Measurements from ENCODE around the gene MCF2L2. TPM values are rescaled to one million over a fixed set of nuclear protein-coding genes. Genes with fewer than 3 reads are reported as not detected.

The MCF2L2 gene
- total RNA-seq, 3 donors from 2014 or later (not counting 1 experiment from before 2014, with no cell fraction given): 2.2 to 4.9 (median 2.7) TPM

DNA sequence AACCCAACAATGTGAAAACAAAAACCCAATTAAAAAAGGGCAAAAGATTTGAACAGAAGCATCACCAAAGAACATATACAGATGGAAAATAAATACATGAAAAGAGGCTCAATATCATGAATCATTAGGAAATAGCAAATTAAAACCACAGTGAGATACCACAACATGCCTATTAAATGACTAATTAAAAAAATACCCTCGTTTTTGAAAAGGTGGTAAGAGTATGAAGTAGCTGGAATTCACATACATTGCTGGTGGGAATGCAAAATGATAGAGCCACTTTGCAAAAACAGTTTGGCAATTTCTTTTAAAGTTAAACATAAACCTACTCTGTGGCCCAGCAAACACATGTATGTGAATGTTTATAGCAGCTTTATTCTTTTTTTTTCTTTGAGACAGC, 99.6 kb downstream of the MCF2L2 start:
- TF ChIP-seq, protein P1, sequence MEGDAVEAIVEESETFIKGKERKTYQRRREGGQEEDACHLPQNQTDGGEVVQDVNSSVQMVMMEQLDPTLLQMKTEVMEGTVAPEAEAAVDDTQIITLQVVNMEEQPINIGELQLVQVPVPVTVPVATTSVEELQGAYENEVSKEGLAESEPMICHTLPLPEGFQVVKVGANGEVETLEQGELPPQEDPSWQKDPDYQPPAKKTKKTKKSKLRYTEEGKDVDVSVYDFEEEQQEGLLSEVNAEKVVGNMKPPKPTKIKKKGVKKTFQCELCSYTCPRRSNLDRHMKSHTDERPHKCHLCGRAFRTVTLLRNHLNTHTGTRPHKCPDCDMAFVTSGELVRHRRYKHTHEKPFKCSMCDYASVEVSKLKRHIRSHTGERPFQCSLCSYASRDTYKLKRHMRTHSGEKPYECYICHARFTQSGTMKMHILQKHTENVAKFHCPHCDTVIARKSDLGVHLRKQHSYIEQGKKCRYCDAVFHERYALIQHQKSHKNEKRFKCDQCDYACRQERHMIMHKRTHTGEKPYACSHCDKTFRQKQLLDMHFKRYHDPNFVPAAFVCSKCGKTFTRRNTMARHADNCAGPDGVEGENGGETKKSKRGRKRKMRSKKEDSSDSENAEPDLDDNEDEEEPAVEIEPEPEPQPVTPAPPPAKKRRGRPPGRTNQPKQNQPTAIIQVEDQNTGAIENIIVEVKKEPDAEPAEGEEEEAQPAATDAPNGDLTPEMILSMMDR (IDR thresholded peaks at IDR 0.05): no peak
- DNase-seq (no peak), ATAC-seq (no peak)
- H3K4me3 Mint-ChIP-seq: no peak overlapping the region
- Histone ChIP-seq H3K27me3 (ENCODE audit: control insufficient read depth, insufficient read depth, low read length) (no peaks in the 10 kb centered on the region), H3K36me3 (ENCODE audit: control insufficient read depth, insufficient read depth, low read length) (no peaks in the 10 kb centered on the region), H3K4me1 (ENCODE audit: control insufficient read depth, insufficient read depth, low read length) (no peaks in the 10 kb centered on the region), H3K9me3 (ENCODE audit: control insufficient read depth, insufficient read depth, low read length) (no peaks in the 10 kb centered on the region), H3K4me3 (ENCODE audit: low read length) (no peak overlapping the region), H3K27ac (ENCODE audit: low read length) (no peak overlapping the region)
- H3K27me3 Mint-ChIP-seq (ENCODE audit: low read depth in 2 of 2): peaks cover 0 to 3% of the 10 kb centered on the region in 2 donors
- no peaks in the 10 kb centered on the region for H3K4me1 Mint-ChIP-seq
- no peak overlapping the region for H3K27ac Mint-ChIP-seq
- intact Hi-C loops (cut with micrococcal nuclease): no loop called here
- H3K9me3 Mint-ChIP-seq: no peaks in the 10 kb centered on the region
- no peaks in the 10 kb centered on the region for H3K36me3 Mint-ChIP-seq
- 40% methylated on average over 1 of the region's 1 CpG for WGBS (ENCODE audit: insufficient coverage)

DNA sequence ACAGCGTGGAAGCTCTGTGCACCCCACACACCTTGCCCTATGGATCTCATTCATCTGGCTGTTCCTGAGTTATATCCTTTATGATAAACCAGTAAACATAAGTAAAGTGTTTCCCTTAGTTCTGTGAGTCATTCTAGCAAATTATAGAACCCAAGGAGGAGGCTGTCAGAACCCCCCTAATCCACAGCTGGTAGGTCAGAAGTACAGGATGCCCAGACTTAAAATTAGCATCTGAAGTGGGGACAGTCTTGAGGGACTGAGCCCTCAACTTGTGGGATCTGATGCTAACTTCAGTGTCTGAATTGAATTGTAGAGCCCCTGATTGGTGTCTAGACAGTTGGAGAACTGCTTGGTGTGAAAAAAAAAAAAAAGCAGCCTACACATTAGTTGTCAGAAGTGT, 100.3 kb downstream of the MCF2L2 start:
- no peaks in the 10 kb centered on the region for H3K9me3 Mint-ChIP-seq
- intact Hi-C loops (cut with micrococcal nuclease): no loop called here
- ATAC-seq: peak in 1 of 3 donors; percentile 9
- no peak for DNase-seq
- WGBS (ENCODE audit: insufficient coverage): 100% methylated on average over 1 of the region's 1 CpG
- TF ChIP-seq, protein P1 (IDR thresholded peaks at IDR 0.05): no peak
- peaks cover 0 to 3% of the 10 kb centered on the region in 2 donors for H3K27me3 Mint-ChIP-seq (ENCODE audit: low read depth in 2 of 2)
- no peak overlapping the region for H3K4me3 Mint-ChIP-seq
- no peak overlapping the region for H3K27ac Mint-ChIP-seq
- no peaks in the 10 kb centered on the region for H3K36me3 ChIP-seq (ENCODE audit: control insufficient read depth, insufficient read depth, low read length)
- H3K4me1 ChIP-seq (ENCODE audit: control insufficient read depth, insufficient read depth, low read length): no peaks in the 10 kb centered on the region
- no peaks in the 10 kb centered on the region for H3K36me3 Mint-ChIP-seq
- no peaks in the 10 kb centered on the region for H3K27me3 ChIP-seq (ENCODE audit: control insufficient read depth, insufficient read depth, low read length)
- H3K27ac ChIP-seq (ENCODE audit: low read length): no peak overlapping the region
- no peak overlapping the region for H3K4me3 ChIP-seq (ENCODE audit: low read length)
- H3K4me1 Mint-ChIP-seq: no peaks in the 10 kb centered on the region
- no peaks in the 10 kb centered on the region for H3K9me3 ChIP-seq (ENCODE audit: control insufficient read depth, insufficient read depth, low read length)

DNA sequence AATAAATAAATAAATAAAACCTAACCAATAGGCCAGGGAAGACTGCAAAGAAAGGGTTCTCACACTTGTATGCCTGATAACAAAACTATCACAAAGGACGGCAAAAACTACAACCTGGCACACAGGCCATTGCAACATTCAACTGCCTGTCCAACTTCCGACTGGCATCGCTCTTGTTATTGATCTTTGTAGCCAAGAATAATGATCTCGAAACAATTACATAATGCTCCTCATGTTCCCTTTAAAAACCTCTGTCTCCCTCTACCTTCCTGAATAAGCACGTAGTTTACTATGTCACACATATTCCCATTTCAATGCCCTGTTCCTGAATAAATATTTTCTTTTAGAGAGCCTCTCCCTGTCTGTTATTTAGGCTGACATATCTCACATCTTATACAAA, 101.1 kb downstream of the MCF2L2 start:
- peaks cover 0 to 3% of the 10 kb centered on the region in 2 donors for H3K27me3 Mint-ChIP-seq (ENCODE audit: low read depth in 2 of 2)

DNA sequence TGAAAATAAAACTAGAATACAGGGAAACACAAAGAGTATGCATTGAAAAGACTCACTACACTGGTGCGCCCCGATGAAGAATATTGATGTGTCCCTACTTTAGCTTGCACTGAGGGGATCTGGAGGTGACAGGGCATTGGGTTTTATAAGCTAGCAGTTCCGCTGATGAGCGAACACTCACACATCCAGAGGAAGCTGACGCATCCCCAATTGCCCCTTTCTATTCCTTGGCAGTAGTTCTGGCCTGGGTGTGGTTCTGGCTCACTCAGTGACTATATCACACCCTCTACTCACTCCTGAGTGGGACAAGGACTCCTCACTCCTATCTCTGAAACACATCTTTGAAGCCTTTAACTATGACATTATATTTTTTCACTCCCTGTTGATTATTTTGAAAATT, 104.3 kb downstream of the MCF2L2 start:
- DNase-seq: no peak
- no peaks in the 10 kb centered on the region for H3K27me3 ChIP-seq (ENCODE audit: control insufficient read depth, insufficient read depth, low read length)
- TF ChIP-seq, protein P1 (IDR thresholded peaks at IDR 0.05): no peak
- Mint-ChIP-seq H3K9me3 (no peaks in the 10 kb centered on the region), H3K36me3 (no peaks in the 10 kb centered on the region), H3K27me3 (ENCODE audit: low read depth in 2 of 2) (peaks cover 0 to 6% of the 10 kb centered on the region in 2 donors), H3K27ac (no peak overlapping the region), H3K4me1 (peaks cover 0 to 4% of the 10 kb centered on the region in 2 donors), H3K4me3 (no peak overlapping the region)
- H3K9me3 ChIP-seq (ENCODE audit: control insufficient read depth, insufficient read depth, low read length): no peaks in the 10 kb centered on the region
- H3K4me1 ChIP-seq (ENCODE audit: control insufficient read depth, insufficient read depth, low read length): no peaks in the 10 kb centered on the region
- intact Hi-C loops (cut with micrococcal nuclease): no loop called here
- no peaks in the 10 kb centered on the region for H3K36me3 ChIP-seq (ENCODE audit: control insufficient read depth, insufficient read depth, low read length)
- H3K4me3 ChIP-seq (ENCODE audit: low read length): no peak overlapping the region
- ATAC-seq: no peak
- no peak overlapping the region for H3K27ac ChIP-seq (ENCODE audit: low read length)
- 100% methylated on average over 5 of the region's 5 CpGs for WGBS (ENCODE audit: insufficient coverage)

More for the DNA sequence above, 101.1 kb downstream of the MCF2L2 start:
- H3K36me3 Mint-ChIP-seq: no peaks in the 10 kb centered on the region
- no peaks in the 10 kb centered on the region for H3K9me3 ChIP-seq (ENCODE audit: control insufficient read depth, insufficient read depth, low read length)
- H3K27ac Mint-ChIP-seq: no peak overlapping the region
- H3K9me3 Mint-ChIP-seq: no peaks in the 10 kb centered on the region
- no peak overlapping the region for H3K4me3 ChIP-seq (ENCODE audit: low read length)
- 95% methylated on average over 5 of the region's 5 CpGs for WGBS (ENCODE audit: insufficient coverage)
- H3K36me3 ChIP-seq (ENCODE audit: control insufficient read depth, insufficient read depth, low read length): no peaks in the 10 kb centered on the region
- H3K27me3 ChIP-seq (ENCODE audit: control insufficient read depth, insufficient read depth, low read length): no peaks in the 10 kb centered on the region
- TF ChIP-seq, protein P1 (IDR thresholded peaks at IDR 0.05): no peak
- H3K4me3 Mint-ChIP-seq: no peak overlapping the region
- no peak for DNase-seq
- no peak for ATAC-seq
- no peaks in the 10 kb centered on the region for H3K4me1 ChIP-seq (ENCODE audit: control insufficient read depth, insufficient read depth, low read length)
- H3K4me1 Mint-ChIP-seq: no peaks in the 10 kb centered on the region
- H3K27ac ChIP-seq (ENCODE audit: low read length): no peak overlapping the region
- intact Hi-C loops (cut with micrococcal nuclease): no loop called here

Data from natural killer cell (primary cell).